Measurements from ENCODE around the gene GTF2F1.
"Not testable (repeated sequence)": the region's sequence is repeated elsewhere in the genome, so short reads cannot be mapped to it uniquely, and the experiment has no call there.

GTF2F1 gene

GRCh38 chr19:6393074-6393982 is at the start of gene GTF2F1:
GTF2F1 (minus strand) TSS chr19:6393164; CDS start chr19:6392995, 169 bp downstream.
- peak; percentile 95 for DNase-seq

- DNase-seq, result no peak
These were observed 49.2 kb upstream of the GTF2F1 start for GRCh38 chr19:6442087-6442688.

- DNase-seq, result no peak
These were observed 47.9 kb upstream of the GTF2F1 start for GRCh38 chr19:6440905-6441304.

- DNase-seq, result no peak
These were observed 46.8 kb upstream of the GTF2F1 start for GRCh38 chr19:6439743-6440142.

- DNase-seq, result no peak
These were observed 40.7 kb upstream of the GTF2F1 start, which contains the start of gene SLC25A41 for GRCh38 chr19:6433663-6434062. SLC25A41 (minus strand) TSS chr19:6433763; CDS start chr19:6433693, 70 bp downstream.

- DNase-seq, result no peak
These were observed 40.2 kb upstream of the GTF2F1 start for GRCh38 chr19:6433165-6433564.

- no peak for DNase-seq
These were observed 38.9 kb upstream of the GTF2F1 start for GRCh38 chr19:6431891-6432290.

GRCh38 chr19:6429419-6430221 is 36.7 kb upstream of the GTF2F1 start:
- no peak for DNase-seq

- DNase-seq, result not testable (repeated sequence)
These were observed 35.9 kb upstream of the GTF2F1 start for GRCh38 chr19:6428692-6429418.

- no peak for DNase-seq
These were observed 34.2 kb upstream of the GTF2F1 start for GRCh38 chr19:6427131-6427530.

- DNase-seq, result no peak
These were observed 33.0 kb upstream of the GTF2F1 start for GRCh38 chr19:6425732-6426620.

- peak; percentile 100 for DNase-seq
These were observed 32.2 kb upstream of the GTF2F1 start for GRCh38 chr19:6424939-6425731.

GRCh38 chr19:6424195-6424938 is 31.4 kb upstream of the GTF2F1 start, which contains the start of gene KHSRP:
KHSRP (minus strand) TSS chr19:6424811; CDS start chr19:6424701, 110 bp downstream.
- no peak for DNase-seq

GRCh38 chr19:6423499-6424194 is 30.7 kb upstream of the GTF2F1 start:
- no peak for DNase-seq

GRCh38 chr19:6421075-6422014 is 28.4 kb upstream of the GTF2F1 start:
- DNase-seq, result no peak

- no peak for DNase-seq
These were observed 25.6 kb upstream of the GTF2F1 start for GRCh38 chr19:6418562-6418932.

GRCh38 chr19:6417713-6418561 is 25.0 kb upstream of the GTF2F1 start:
- no peak for DNase-seq

All from NCI-H1105 treated with DMSO at 0.1 percent for 48 hours (cell line).